ENCODE data around the gene PGBD2. TPM values are rescaled to one million over a fixed set of nuclear protein-coding genes. Genes with fewer than 3 reads are reported as not detected.
A peak's percentile ranks its signal among the peaks of the same experiment; 100 is the strongest.

Gene PGBD2
- 1 to 10 TPM in 3 of 4 donors, under 1 TPM in 1; 0.22 to 2.8 (median 2.0) TPM for total RNA-seq

GRCh38 chr1:248906009-248906752, at the start of gene PGBD2:
TSS of gene PGBD2 (plus strand) at chr1:248906235. CDS start at chr1:248913863, 7,628 bp downstream.
- ATAC-seq (peak; percentile 92 to 94), DNase-seq (peak; percentile 80 to 84)
- in situ Hi-C loops (cut with MboI; ENCODE audit: low sequenced_read_pairs in 4 of 4): no loop called here
- Histone ChIP-seq H3K36me3 (no peaks in the 10 kb centered on the region), H3K4me3 (peak within 1 kb of the TSS; percentile 65 to 95 (median 84)), H3K27ac (peak within 1 kb of the TSS; percentile 82 to 95 (median 87)), H3K9me3 (no peaks in the 10 kb centered on the region), H3K4me1 (peaks cover 6 to 9% of the 10 kb centered on the region in 2 donors), H3K27me3 (peaks cover 0 to 3% (median 0%) of the 10 kb centered on the region in 3 donors)
- intact Hi-C loops (cut with DNase I; ENCODE audit: low total_unique reads): loop anchor here (1.0 kb wide), 3 partner anchors 32 to 80 kb away; partner anchors contain the start of gene ZNF692
- TF ChIP-seq CTCF (IDR thresholded peaks at IDR 0.05 in 4 of 5, conservative IDR thresholded peaks at IDR 0.05 in 1 of 5): peak; percentile 17 to 67 (median 63)
- TF ChIP-seq POLR2A (IDR thresholded peaks at IDR 0.05): peak; percentile 59 to 71

- TF ChIP-seq POLR2A (IDR thresholded peaks at IDR 0.05): no peak
- TF ChIP-seq CTCF (IDR thresholded peaks at IDR 0.05 in 4 of 5, conservative IDR thresholded peaks at IDR 0.05 in 1 of 5): no peak
- H3K4me3 ChIP-seq: no peak overlapping the region
- ATAC-seq: no peak
- H3K27me3 ChIP-seq: no peaks in the 10 kb centered on the region
- no peaks in the 10 kb centered on the region for H3K9me3 ChIP-seq
- intact Hi-C loops (cut with DNase I; ENCODE audit: low total_unique reads) (no loop called here), in situ Hi-C loops (cut with MboI; ENCODE audit: low sequenced_read_pairs in 4 of 4) (no loop called here)
- DNase-seq: no peak
- no peak overlapping the region for H3K27ac ChIP-seq
- H3K36me3 ChIP-seq: peaks cover 0 to 5% of the 10 kb centered on the region in 2 donors
- peaks cover 13 to 23% of the 10 kb centered on the region in 2 donors for H3K4me1 ChIP-seq
Observed at GRCh38 chr1:248857201-248857600, 48.8 kb upstream of the PGBD2 start.

- peaks cover 14 to 26% of the 10 kb centered on the region in 2 donors for H3K4me1 ChIP-seq
- H3K27me3 ChIP-seq: no peaks in the 10 kb centered on the region
- peak overlapping the region; percentile 68 to 87 (median 72) for H3K4me3 ChIP-seq
- no peaks in the 10 kb centered on the region for H3K9me3 ChIP-seq
- intact Hi-C loops (cut with DNase I; ENCODE audit: low total_unique reads): no loop called here
- in situ Hi-C loops (cut with MboI; ENCODE audit: low sequenced_read_pairs in 4 of 4): no loop called here
- TF ChIP-seq POLR2A (IDR thresholded peaks at IDR 0.05) (no peak), CTCF (IDR thresholded peaks at IDR 0.05 in 4 of 5, conservative IDR thresholded peaks at IDR 0.05 in 1 of 5) (no peak)
- peaks cover 0 to 5% of the 10 kb centered on the region in 2 donors for H3K36me3 ChIP-seq
- peak overlapping the region; percentile 86 to 98 (median 94) for H3K27ac ChIP-seq
- no peak for DNase-seq
- ATAC-seq: no peak
Observed at GRCh38 chr1:248857749-248858095, 48.3 kb upstream of the PGBD2 start.

- in situ Hi-C loops (cut with MboI; ENCODE audit: low sequenced_read_pairs in 4 of 4): no loop called here
- H3K4me1 ChIP-seq: peaks cover 16 to 32% of the 10 kb centered on the region in 2 donors
- peak overlapping the region; percentile 86 to 98 (median 94) for H3K27ac ChIP-seq
- peak overlapping the region; percentile 68 to 87 (median 72) for H3K4me3 ChIP-seq
- no peaks in the 10 kb centered on the region for H3K9me3 ChIP-seq
- ATAC-seq (peak; percentile 39 to 55), DNase-seq (peak in 1 of 2 donors; percentile 72)
- peaks cover 0 to 5% of the 10 kb centered on the region in 2 donors for H3K36me3 ChIP-seq
- H3K27me3 ChIP-seq: no peaks in the 10 kb centered on the region
- no peak for TF ChIP-seq POLR2A (IDR thresholded peaks at IDR 0.05)
- peak; percentile 4 to 49 (median 44) for TF ChIP-seq CTCF (IDR thresholded peaks at IDR 0.05 in 4 of 5, conservative IDR thresholded peaks at IDR 0.05 in 1 of 5)
- intact Hi-C loops (cut with DNase I; ENCODE audit: low total_unique reads): no loop called here
Observed at GRCh38 chr1:248858096-248858890, 47.7 kb upstream of the PGBD2 start.
